WERI-Rb-1 (cell line): ENCODE data around the gene CCL4.

Source experiments
- DNase-seq: peaks from one replicate; pipeline ENCODE4 v3.0.0-alpha.2; 2020
- H3K27ac ChIP-seq: fragments of 250-450 bp; sonication (Bioruptor Pico); 2 replicates; pipeline ENCODE4 v1.5.1; 2020; ENCODE audit warnings: mild to moderate bottlenecking, moderate library complexity
- H3K27me3 ChIP-seq: fragments of 250-450 bp; sonication (Bioruptor Pico); 2 replicates; pipeline ENCODE4 v1.5.1; 2021; ENCODE audit warnings: mild to moderate bottlenecking, low read depth, moderate library complexity; ENCODE audit not compliant: insufficient read depth, severe bottlenecking
- H3K36me3 ChIP-seq: fragments of 250-450 bp; sonication (Bioruptor Pico); 2 replicates; pipeline ENCODE4 v1.5.1; 2020; ENCODE audit warnings: mild to moderate bottlenecking, moderate library complexity
- H3K4me3 ChIP-seq: 2 replicates; pipeline ENCODE4 v1.5.1; 2011; ENCODE audit warnings: low read depth, mild to moderate bottlenecking, control low read depth, low read length
- H3K9me3 ChIP-seq: fragments of 250-450 bp; sonication (Bioruptor Pico); 2 replicates; pipeline ENCODE4 v1.5.1; 2021; ENCODE audit warnings: mild to moderate bottlenecking, moderate library complexity; ENCODE audit not compliant: severe bottlenecking
- CTCF ChIP-seq: IDR thresholded peaks from 2 replicates; pipeline ENCODE4 v1.5.1; 2011; ENCODE audit warnings: low read depth, mild to moderate bottlenecking, control low read depth, inconsistent platforms, low read length

CCL4 gene

GRCh38 chr17:36147601-36148000, 44.0 kb downstream of the CCL4 start:
- Histone ChIP-seq H3K27ac (no peak overlapping the region), H3K9me3 (no peaks in the 10 kb centered on the region), H3K4me3 (no peak overlapping the region), H3K36me3 (no peaks in the 10 kb centered on the region), H3K27me3 (no peaks in the 10 kb centered on the region)
- TF ChIP-seq CTCF, result no peak
- DNase-seq, result no peak

- Histone ChIP-seq H3K27me3 (no peaks in the 10 kb centered on the region), H3K27ac (no peak overlapping the region), H3K36me3 (no peaks in the 10 kb centered on the region), H3K9me3 (no peaks in the 10 kb centered on the region), H3K4me3 (no peak overlapping the region)
- peak; percentile 63 for DNase-seq
- peak; percentile 94 for TF ChIP-seq CTCF
Observed at GRCh38 chr17:36148559-36149295, 45.1 kb downstream of the CCL4 start.

GRCh38 chr17:36149296-36149820, 45.7 kb downstream of the CCL4 start:
- Histone ChIP-seq H3K27ac (no peak overlapping the region), H3K4me3 (no peak overlapping the region), H3K27me3 (no peaks in the 10 kb centered on the region), H3K36me3 (no peaks in the 10 kb centered on the region), H3K9me3 (no peaks in the 10 kb centered on the region)
- TF ChIP-seq CTCF, result no peak
- DNase-seq, result no peak

GRCh38 chr17:36151891-36152638, 48.4 kb downstream of the CCL4 start:
- Histone ChIP-seq H3K36me3 (no peaks in the 10 kb centered on the region), H3K27ac (no peak overlapping the region), H3K4me3 (no peak overlapping the region), H3K9me3 (no peaks in the 10 kb centered on the region), H3K27me3 (no peaks in the 10 kb centered on the region)
- no peak for TF ChIP-seq CTCF
- DNase-seq, result peak; percentile 58

GRCh38 chr17:36152639-36153120, 49.1 kb downstream of the CCL4 start:
- no peaks in the 10 kb centered on the region for H3K36me3 ChIP-seq
- H3K27me3 ChIP-seq, result no peaks in the 10 kb centered on the region
- no peak overlapping the region for H3K4me3 ChIP-seq
- no peak for DNase-seq
- no peak for TF ChIP-seq CTCF
- no peak overlapping the region for H3K27ac ChIP-seq
- H3K9me3 ChIP-seq, result no peaks in the 10 kb centered on the region
